B cell (primary cell): ENCODE data around the gene ITPR1.

Experiments
- EZH2 ChIP-seq: IDR thresholded peaks from 2 replicates; pipeline ENCODE4 v1.6.1; 2012; ENCODE audit warnings: borderline replicate concordance, low read depth, mild to moderate bottlenecking, moderate library complexity, low read length; ENCODE audit not compliant: insufficient read depth, poor library complexity, severe bottlenecking
- TF ChIP-seq, protein P1 (sequence below): fragments of 200-600 bp; IDR thresholded peaks from one replicate; pipeline ENCODE4 v1.8.0; 2022; ENCODE audit warnings: antibody characterized with exemption, mild to moderate bottlenecking

DNA sequence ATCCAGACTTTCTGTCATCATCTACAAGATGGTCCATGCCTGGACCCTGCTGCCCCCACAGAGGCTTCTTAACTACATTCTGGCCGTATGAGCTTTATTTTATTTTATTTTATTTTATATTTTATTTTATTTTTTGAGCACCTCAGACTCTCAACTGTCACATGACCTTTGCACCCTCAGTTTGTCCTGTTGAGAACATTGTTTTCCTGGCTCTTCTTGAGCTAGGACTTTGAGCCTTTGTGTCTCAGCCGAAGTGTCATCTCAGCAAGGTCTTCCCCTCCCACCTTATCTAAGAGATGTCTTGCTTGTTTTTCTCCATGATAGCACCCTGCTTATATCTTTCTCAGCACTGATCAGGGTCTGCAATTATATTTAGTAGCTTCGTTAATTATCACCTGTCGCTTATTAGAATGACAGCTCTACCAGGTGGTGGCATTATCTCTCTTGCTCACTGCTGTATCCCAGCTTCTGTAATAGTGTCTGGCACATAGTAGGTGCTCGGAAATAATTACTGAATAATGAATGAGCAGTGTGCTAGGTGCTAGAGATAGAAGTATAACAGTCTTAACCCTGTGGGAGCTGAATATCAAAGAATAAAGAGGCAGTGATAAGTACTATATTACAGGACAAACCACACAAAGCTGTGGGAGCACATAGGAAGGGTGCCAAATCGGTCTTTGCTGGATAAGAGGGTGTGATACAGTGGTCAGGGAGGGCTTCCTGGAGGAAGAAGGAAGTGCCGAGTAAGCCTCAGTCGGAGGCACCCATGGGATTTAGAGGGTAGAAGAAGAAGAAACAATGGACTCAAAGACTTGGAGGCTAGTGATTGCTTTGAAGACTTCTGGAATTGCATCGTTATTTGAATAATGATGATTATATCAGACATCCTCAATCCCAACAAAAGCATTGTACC lies 136.2 kb downstream of the ITPR1 start:
- TF ChIP-seq EZH2: no peak
- TF ChIP-seq, protein P1, sequence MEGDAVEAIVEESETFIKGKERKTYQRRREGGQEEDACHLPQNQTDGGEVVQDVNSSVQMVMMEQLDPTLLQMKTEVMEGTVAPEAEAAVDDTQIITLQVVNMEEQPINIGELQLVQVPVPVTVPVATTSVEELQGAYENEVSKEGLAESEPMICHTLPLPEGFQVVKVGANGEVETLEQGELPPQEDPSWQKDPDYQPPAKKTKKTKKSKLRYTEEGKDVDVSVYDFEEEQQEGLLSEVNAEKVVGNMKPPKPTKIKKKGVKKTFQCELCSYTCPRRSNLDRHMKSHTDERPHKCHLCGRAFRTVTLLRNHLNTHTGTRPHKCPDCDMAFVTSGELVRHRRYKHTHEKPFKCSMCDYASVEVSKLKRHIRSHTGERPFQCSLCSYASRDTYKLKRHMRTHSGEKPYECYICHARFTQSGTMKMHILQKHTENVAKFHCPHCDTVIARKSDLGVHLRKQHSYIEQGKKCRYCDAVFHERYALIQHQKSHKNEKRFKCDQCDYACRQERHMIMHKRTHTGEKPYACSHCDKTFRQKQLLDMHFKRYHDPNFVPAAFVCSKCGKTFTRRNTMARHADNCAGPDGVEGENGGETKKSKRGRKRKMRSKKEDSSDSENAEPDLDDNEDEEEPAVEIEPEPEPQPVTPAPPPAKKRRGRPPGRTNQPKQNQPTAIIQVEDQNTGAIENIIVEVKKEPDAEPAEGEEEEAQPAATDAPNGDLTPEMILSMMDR: no peak
